Measurements from ENCODE around the gene USP49.

GRCh38 chr6:41743406-41744235 is 151.6 kb downstream of the USP49 start:
- TF ChIP-seq CTCF (IDR thresholded peaks at IDR 0.05): no peak
- TF ChIP-seq POLR2A (IDR thresholded peaks at IDR 0.05): no peak
- TF ChIP-seq EP300 (IDR thresholded peaks at IDR 0.05; ENCODE audit: low read depth): no peak
- no peak for TF ChIP-seq POLR2AphosphoS5 (IDR thresholded peaks at IDR 0.05)

Data from transverse colon (tissue), 4 donors.